GM10266 (cell line): ENCODE measurements around the gene RAB14.

Experiments
- DNase-seq: peaks from one replicate; pipeline ENCODE4 v3.0.0; 2012; ENCODE audit errors: extremely low spot score
- CTCF ChIP-seq: IDR thresholded peaks from 2 replicates; pipeline ENCODE4 v1.5.1; 2012; ENCODE audit warnings: mild to moderate bottlenecking, low read depth; ENCODE audit not compliant: control insufficient read depth, insufficient read depth; ENCODE audit errors: missing control alignments

Gene RAB14

GRCh38 chr9:121201738-121202533 lies at the start of gene RAB14:
Gene RAB14 (minus strand): TSS chr9:121201869. CDS start chr9:121193412, 8,457 bp downstream.
- DNase-seq = peak; percentile 99
- TF ChIP-seq CTCF = peak; percentile 81

- peak; percentile 34 for DNase-seq
- no peak for TF ChIP-seq CTCF
These were observed 47.9 kb upstream of the RAB14 start for GRCh38 chr9:121249563-121249962.

GRCh38 chr9:121246821-121247561 lies 45.3 kb upstream of the RAB14 start:
- no peak for DNase-seq
- no peak for TF ChIP-seq CTCF

- TF ChIP-seq CTCF = no peak
- no peak for DNase-seq
These were observed 41.3 kb upstream of the RAB14 start for GRCh38 chr9:121242959-121243346.

- no peak for TF ChIP-seq CTCF
- no peak for DNase-seq
These were observed 40.7 kb upstream of the RAB14 start for GRCh38 chr9:121242219-121242958.

GRCh38 chr9:121240472-121241135 lies 38.9 kb upstream of the RAB14 start:
- no peak for DNase-seq
- TF ChIP-seq CTCF = no peak
